Neural crest cell (in vitro differentiated cells): ENCODE measurements around the gene DAGLB. TPM values are rescaled to one million over a fixed set of nuclear protein-coding genes. Genes with fewer than 3 reads are reported as not detected.

ENCODE experiments used
- DNase-seq: peaks from one replicate; pipeline ENCODE4 v3.0.0; 2021; ENCODE audit warnings: low read depth, mixed read lengths, low spot score
- H3K27ac Mint-ChIP-seq: one replicate; pipeline ENCODE4 v1.8.0; 2021; ENCODE audit warnings: mild to moderate bottlenecking, mixed read lengths; ENCODE audit not compliant: unreplicated experiment
- H3K27me3 Mint-ChIP-seq: 2 replicates; pipeline ENCODE4 v1.8.0; 2021; ENCODE audit warnings: low read depth, mild to moderate bottlenecking, mixed read lengths
- H3K36me3 Mint-ChIP-seq: 2 replicates; pipeline ENCODE4 v1.8.0; 2021; ENCODE audit warnings: low read depth, mild to moderate bottlenecking, mixed read lengths
- H3K4me1 Mint-ChIP-seq: 2 replicates; pipeline ENCODE4 v1.8.0; 2021; ENCODE audit warnings: mixed read lengths
- H3K4me3 Mint-ChIP-seq: one replicate; pipeline ENCODE4 v1.8.0; 2021; ENCODE audit warnings: mild to moderate bottlenecking, mixed read lengths
- H3K9me3 Mint-ChIP-seq: 2 replicates; pipeline ENCODE4 v1.8.0; 2021; ENCODE audit warnings: mixed read lengths
- CTCF ChIP-seq: fragments of 200-600 bp; sonication (generic); conservative IDR thresholded peaks from 2 replicates; pipeline ENCODE4 v1.5.0; 2021; ENCODE audit warnings: antibody characterized with exemption, mild to moderate bottlenecking
- total RNA-seq: library from RNA; stranded (reverse); gene quantifications from 2 replicates; pipeline ENCODE4 v1.2.1, GENCODE V29; 2021

DAGLB gene
- total RNA-seq, 1 donor from 2014 or later = 33.0 TPM

GRCh38 chr7:6359734-6360133 lies 88.0 kb downstream of the DAGLB start:
- Mint-ChIP-seq H3K9me3 (no peaks in the 10 kb centered on the region), H3K4me1 (no peaks in the 10 kb centered on the region), H3K27me3 (no peaks in the 10 kb centered on the region), H3K36me3 (no peaks in the 10 kb centered on the region), H3K27ac (no peak overlapping the region), H3K4me3 (no peak overlapping the region)
- no peak for DNase-seq
- no peak for TF ChIP-seq CTCF

Other genes starting within 250 kb of the DAGLB start
- gene CYTH3, start 175.3 kb downstream of the DAGLB start, total RNA-seq = 24.1 and 28.7 TPM in 2 replicates
- gene FAM220A, start 99.0 kb downstream of the DAGLB start, total RNA-seq = 19.4 and 25.0 TPM in 2 replicates
- 200 and 224 TPM in 2 replicates for gene RAC1, start 73.4 kb downstream of the DAGLB start, total RNA-seq
- 100 and 108 TPM in 2 replicates for gene KDELR2, start 36.2 kb upstream of the DAGLB start, total RNA-seq
- gene GRID2IP, start 103.5 kb upstream of the DAGLB start, total RNA-seq = 0.54 and 0.61 TPM in 2 replicates
- gene ZDHHC4, start 129.5 kb upstream of the DAGLB start, total RNA-seq = 74.3 and 78.6 TPM in 2 replicates
- gene INTS15, start 142.1 kb upstream of the DAGLB start, total RNA-seq = 50.4 and 55.7 TPM in 2 replicates
- gene ZNF853, start 167.7 kb upstream of the DAGLB start, total RNA-seq = 9.2 and 9.7 TPM in 2 replicates
- gene ZNF316, start 189.4 kb upstream of the DAGLB start, total RNA-seq = 40.7 and 43.8 TPM in 2 replicates